ENCODE data around the gene ISYNA1. TPM values are rescaled to one million over a fixed set of nuclear protein-coding genes. Genes with fewer than 3 reads are reported as not detected.

The ISYNA1 gene
- total RNA-seq, 1 experiment from 2014 or later: 236 TPM

- TF ChIP-seq ZNF281 (CRISPR knock-in tag; IDR thresholded peaks at IDR 0.05): no peak
- TF ChIP-seq ZNF532 (CRISPR knock-in tag; IDR thresholded peaks at IDR 0.05; ENCODE audit: borderline replicate concordance): no peak
- TF ChIP-seq SMAD3 (CRISPR knock-in tag; IDR thresholded peaks at IDR 0.05; ENCODE audit: borderline replicate concordance): no peak
- no peak for TF ChIP-seq ATF3 (CRISPR knock-in tag; conservative IDR thresholded peaks at IDR 0.05)
- no peak for TF ChIP-seq E2F4 (CRISPR knock-in tag; IDR thresholded peaks at IDR 0.05; ENCODE audit: borderline replicate concordance, low read depth)
- TF ChIP-seq ZBTB43 (CRISPR knock-in tag; IDR thresholded peaks at IDR 0.05): 0 out of 2 replicates have a peak, but pooled peaks have one; percentile 26
- TF ChIP-seq SP1 (CRISPR knock-in tag; conservative IDR thresholded peaks at IDR 0.05): peak; percentile 28; the same call in 1 of the 2 replicates
- TF ChIP-seq ZNF396 (CRISPR knock-in tag; IDR thresholded peaks at IDR 0.05; ENCODE audit: borderline replicate concordance): no peak
- TF ChIP-seq NR2C2 (CRISPR knock-in tag; IDR thresholded peaks at IDR 0.05): no peak
- peak; percentile 100 for TF ChIP-seq CTCF (IDR thresholded peaks at IDR 0.05)
- TF ChIP-seq MAX (CRISPR knock-in tag; IDR thresholded peaks at IDR 0.05): peak; percentile 96
- no peak for TF ChIP-seq STAT6 (CRISPR knock-in tag; conservative IDR thresholded peaks at IDR 0.05; ENCODE audit: low read depth)
- TF ChIP-seq MYBL2 (CRISPR knock-in tag; IDR thresholded peaks at IDR 0.05): peak; percentile 74; the same call in 1 of the 2 replicates
- no peak for TF ChIP-seq PRDM15 (CRISPR knock-in tag; IDR thresholded peaks at IDR 0.05)
- no peak for TF ChIP-seq IRF2 (CRISPR knock-in tag; IDR thresholded peaks at IDR 0.05; ENCODE audit: borderline replicate concordance, low read depth)
- no peak for TF ChIP-seq MLX (CRISPR knock-in tag; IDR thresholded peaks at IDR 0.05)
- TF ChIP-seq ZNF423 (CRISPR knock-in tag; IDR thresholded peaks at IDR 0.05): no peak
These were observed 49.6 kb downstream of the ISYNA1 start (continued) for GRCh38 chr19:18388100-18388959.

All from WTC11 (cell line).